ENCODE results near the gene RGMA. TPM values are rescaled to one million over a fixed set of nuclear protein-coding genes. Genes with fewer than 3 reads are reported as not detected.

Gene RGMA
- total RNA-seq, 1 experiment from 2014 or later = 41.4 TPM

GRCh38 chr15:93030430-93031102 lies 58.4 kb downstream of the RGMA start:
- H3K9me3 ChIP-seq (ENCODE audit: control insufficient read depth, low read depth, low read length) = no peaks in the 10 kb centered on the region
- H2AFZ ChIP-seq (ENCODE audit: low read length) = no peak overlapping the region
- H3K27me3 Mint-ChIP-seq (ENCODE audit: low read depth) = peaks cover 6% of the 10 kb centered on the region
- H4K5ac ChIP-seq (ENCODE audit: insufficient read length, low read depth, low read length) = no peak overlapping the region
- no peak overlapping the region for H2BK20ac ChIP-seq (ENCODE audit: low read depth, low read length, poor library complexity, severe bottlenecking)
- no peaks in the 10 kb centered on the region for H3K4me1 ChIP-seq (ENCODE audit: insufficient read depth, low read length)
- peak overlapping the region in 2 of 3 experiments; percentile 64 to 76; a peak in 2 of 7 replicates for H3K27ac Mint-ChIP-seq
- H3K56ac ChIP-seq (ENCODE audit: insufficient read length, low read depth, low read length) = no peak overlapping the region
- peaks cover 1 to 19% (median 13%) of the 10 kb centered on the region in 3 experiments; a peak in 6 of 7 replicates for H3K36me3 Mint-ChIP-seq (ENCODE audit: insufficient read depth in 1 of 3, low read depth in 3 of 3)
- H2BK120ac ChIP-seq (ENCODE audit: low read depth, low read length, poor library complexity, severe bottlenecking) = no peak overlapping the region
- H3T11ph ChIP-seq (ENCODE audit: low read length) = no peak overlapping the region
- 0 out of 2 replicates have a peak, but pooled peaks cover 1% of the 10 kb centered on the region for H3K79me2 ChIP-seq (ENCODE audit: insufficient read depth, low read length)
- no peaks in the 10 kb centered on the region for H4K20me1 ChIP-seq (ENCODE audit: control insufficient read depth, insufficient read depth, insufficient read length)
- H3K9me3 Mint-ChIP-seq = no peaks in the 10 kb centered on the region
- no peak overlapping the region for H4K91ac ChIP-seq (ENCODE audit: insufficient read length, low read depth, low read length)
- no peak overlapping the region for H3K4ac ChIP-seq (ENCODE audit: low read depth, low read length)
- no peak overlapping the region for H3K4me2 ChIP-seq (ENCODE audit: insufficient read depth, insufficient read length, low read length)
- H3K23me2 ChIP-seq (ENCODE audit: insufficient read length, low read depth, low read length, poor library complexity, severe bottlenecking) = no peaks in the 10 kb centered on the region
- H3K23ac ChIP-seq (ENCODE audit: insufficient read length, low read depth, low read length) = no peak overlapping the region
- H2BK5ac ChIP-seq (ENCODE audit: insufficient read length, low read length) = no peak overlapping the region
- H3K14ac ChIP-seq (ENCODE audit: insufficient read depth, low read length) = no peak overlapping the region
- no peak overlapping the region for H3K27ac ChIP-seq (ENCODE audit: insufficient read length, low read depth, low read length)
- no peak overlapping the region for H2BK15ac ChIP-seq (ENCODE audit: low read depth, low read length)
- H3K79me1 ChIP-seq (ENCODE audit: insufficient read depth, low read depth, low read length, poor library complexity, severe bottlenecking) = no peaks in the 10 kb centered on the region
- WGBS (ENCODE audit: extremely low coverage, insufficient read length, low lambda C conversion rate) = no CpG with 5 or more reads among the region's 20 CpGs
- H3K27me3 ChIP-seq (ENCODE audit: insufficient read depth, low read length) = no peaks in the 10 kb centered on the region
- peak; percentile 91 for TF ChIP-seq CTCF (conservative IDR thresholded peaks at IDR 0.05)
- no peak overlapping the region for H4K8ac ChIP-seq (replicated peaks; ENCODE audit: insufficient read length, low read depth, low read length)
- no peak overlapping the region for H3K9ac ChIP-seq (ENCODE audit: extremely low read depth, insufficient read length, low read length)
- peaks cover 20 to 32% of the 10 kb centered on the region in 2 experiments for H3K4me1 Mint-ChIP-seq
- no peak overlapping the region for H3K4me3 Mint-ChIP-seq
- H3K18ac ChIP-seq (ENCODE audit: insufficient read length, low read depth, low read length) = no peak overlapping the region
- peak; percentile 80 for DNase-seq
- no peak overlapping the region for H2AK5ac ChIP-seq (ENCODE audit: insufficient read length, low read length)
- no peak overlapping the region for H2BK12ac ChIP-seq (ENCODE audit: insufficient read length, low read depth, low read length)

Measured in H9 (cell line).